HepG2 (cell line): Measurements from ENCODE around the gene RNF213. TPM values are rescaled to one million over a fixed set of nuclear protein-coding genes. Genes with fewer than 3 reads are reported as not detected.

Experiments used
- ATAC-seq: fragments of 200-7000 bp; cut with Tn5 transposase; 3 replicates; pipeline ENCODE4 v1.9.1; 2020; ENCODE audit warnings: mild to moderate bottlenecking, moderate library complexity
- BruUV-seq: library from RNA; stranded (reverse); fragments of 400-500 nt; replicated peaks from 2 replicates; lab custom pipeline; 2021; lab: Mats Ljungman, UMichigan
- CTCF ChIA-PET: fragments of 300-600 bp; formaldehyde crosslinking; extraction: SDS; loops from one replicate; lab custom pipeline; 2021; ENCODE audit warnings: low total read pairs, inconsistent platforms, low intra/inter-chr PET ratio; lab: Yijun Ruan, JAX
- POLR2A ChIA-PET: fragments of 350-600 bp; sonication (Branson Sonifier 250); formaldehyde crosslinking; loops from one replicate; lab custom pipeline; 2020; ENCODE audit warnings: antibody characterized with exemption, inconsistent platforms; lab: Yijun Ruan, JAX
- DNase-seq: peaks from one replicate; pipeline ENCODE4 v3.0.0-alpha.2; 2015; ENCODE audit warnings: low spot score
- FAIRE-seq: peaks from 3 replicates; lab custom pipeline; 2011; peaks lifted over from hg19 to GRCh38; lab: Jason Lieb, UNC
- H2AFZ ChIP-seq: one replicate; pipeline ENCODE4 v1.6.1; 2011; ENCODE audit warnings: low read length, inconsistent platforms
- H3K27ac ChIP-seq: fragments of 300-600 bp; 3 replicates; pipeline ENCODE4 v1.8.0; 2011; ENCODE audit warnings: mixed run types, mild to moderate bottlenecking, mixed read lengths, low read length, inconsistent platforms; ENCODE audit not compliant: insufficient read depth; ENCODE audit errors: extremely low read length
- H3K27me3 ChIP-seq, 2 experiments: fragments of 200-600 bp in 1 of 2; 2 replicates in 1 of 2; 3 replicates in 1 of 2; pipeline versions ENCODE4 v1.6.0 to v1.8.0; 2011; ENCODE audit warnings: low read length in 2 of 2, mild to moderate bottlenecking in 2 of 2, moderate library complexity in 2 of 2, inconsistent platforms in 1 of 2; ENCODE audit not compliant: insufficient read depth in 2 of 2, control insufficient read depth in 1 of 2
- H3K36me3 ChIP-seq, 2 experiments: fragments of 200-600 bp in 1 of 2; replicated peaks in 1 of 2; 2 replicates in 1 of 2; 3 replicates in 1 of 2; pipeline versions ENCODE4 v1.5.1 to v1.8.0; 2011; ENCODE audit warnings: low read length in 2 of 2, inconsistent platforms in 1 of 2; ENCODE audit not compliant: insufficient read depth in 2 of 2, control insufficient read depth in 1 of 2
- H3K4me1 ChIP-seq: 2 replicates; pipeline ENCODE4 v1.5.1; 2012; ENCODE audit warnings: low read length, inconsistent platforms; ENCODE audit not compliant: insufficient read depth
- H3K4me2 ChIP-seq: 2 replicates; pipeline ENCODE4 v1.6.0; 2011; ENCODE audit warnings: low read depth, low read length, inconsistent platforms
- H3K4me3 ChIP-seq, 3 experiments: fragments of 200-600 bp in 1 of 3; sonication (generic), shearing (Covaris generic) in 1 of 3; replicated peaks in 1 of 3; 2 replicates each; pipeline ENCODE4 v1.5.1; 2011 to 2016; ENCODE audit warnings: low read length in 3 of 3, inconsistent platforms in 2 of 3, low read depth in 2 of 3, mild to moderate bottlenecking in 2 of 3, control low read depth in 1 of 3, mixed read lengths in 1 of 3; ENCODE audit not compliant: insufficient read depth in 1 of 3
- H3K79me2 ChIP-seq: one replicate; pipeline ENCODE4 v1.6.1; 2011; ENCODE audit warnings: low read length, inconsistent platforms; ENCODE audit not compliant: insufficient read depth
- H3K9ac ChIP-seq: 2 replicates; pipeline ENCODE4 v1.6.0; 2011; ENCODE audit warnings: mild to moderate bottlenecking, low read depth, low read length, inconsistent platforms; ENCODE audit not compliant: insufficient read depth
- H3K9me3 ChIP-seq: 2 replicates; pipeline ENCODE4 v1.5.1; 2012; ENCODE audit warnings: mild to moderate bottlenecking, low read length
- H4K20me1 ChIP-seq: 2 replicates; pipeline ENCODE4 v1.6.0; 2011; ENCODE audit warnings: inconsistent platforms, mild to moderate bottlenecking, low read length, moderate library complexity; ENCODE audit not compliant: insufficient read depth
- CHCHD3 ChIP-seq: sonication (generic); formaldehyde crosslinking; IDR thresholded peaks from 2 replicates; pipeline ENCODE4 v1.8.0; 2022; ENCODE audit warnings: mild to moderate bottlenecking, missing genetic modification reagents, moderate library complexity
- HNRNPUL1 ChIP-seq: fragments of 200-400 bp; formaldehyde crosslinking; IDR thresholded peaks from 2 replicates; pipeline ENCODE4 v1.6.1; 2017; ENCODE audit warnings: low read depth, mild to moderate bottlenecking, low read length, moderate library complexity
- NR2C2 ChIP-seq: sonication (generic); formaldehyde crosslinking; IDR thresholded peaks from 2 replicates; pipeline ENCODE4 v1.4.0; 2020; ENCODE audit warnings: missing genetic modification reagents, mild to moderate bottlenecking, moderate library complexity, borderline replicate concordance
- RBAK ChIP-seq: sonication (generic); formaldehyde crosslinking; IDR thresholded peaks from 2 replicates; pipeline ENCODE4 v1.5.1; 2020; ENCODE audit warnings: mild to moderate bottlenecking, missing genetic modification reagents
- SOX13 ChIP-seq, 3 experiments: fragments of 450-650 bp in 1 of 3; sonication (generic) in 1 of 3; formaldehyde crosslinking in 1 of 3; IDR thresholded peaks in 2 of 3; conservative IDR thresholded peaks in 1 of 3; 2 replicates each; pipeline versions ENCODE4 v1.5.0 to v1.6.1; 2016 to 2020; ENCODE audit warnings: antibody characterized with exemption in 1 of 3, mild to moderate bottlenecking in 1 of 3, missing compliant biosample characterization in 1 of 3, missing genetic modification reagents in 1 of 3, moderate library complexity in 1 of 3
- WGBS: methylation state at CpG from one replicate; pipeline ENCODE4 v1.1.6; 2017; ENCODE audit warnings: low lambda C conversion rate; 5-methylcytosine and 5-hydroxymethylcytosine counted together
- in situ Hi-C: cut with HindIII; loops from 2 replicates; pipeline ENCODE4 v1.10.0; 2017; ENCODE audit warnings: low pct_unique_long_range_greater_than_20kb; ENCODE audit not compliant: extremely low pct_ligation_motif_present
- intact Hi-C: fragments of 100-400 bp; cut with micrococcal nuclease; formaldehyde crosslinking; loops from one replicate; pipeline ENCODE4 v1.10.0; 2022; ENCODE audit not compliant: unreplicated experiment
- microRNA-seq: library from miRNA; unstranded; fragments of <30 nt; microRNA quantifications from one replicate; pipeline ENCODE4, GENCODE V29; 2020
- polyA plus RNA-seq, 8 experiments: library from polyadenylated mRNA; depleted of rRNA in 3 of 8; stranded (reverse) in 7 of 8; unstranded in 1 of 8; fragments of >200 nt; fragmentation: Illumina TruSeq in 4 of 8; extraction: Trizol in 4 of 8; gene quantifications; 2 replicates each; pipeline versions ENCODE4 v1.2.1 to v1.2.3, GENCODE V29; 2011 to 2016; ENCODE audit warnings: low read depth in 4 of 8, missing spikeins in 1 of 8, mixed read lengths in 1 of 8; ENCODE audit not compliant: insufficient read depth in 1 of 8
- small RNA-seq, 3 experiments: library from RNA; depleted of rRNA; stranded (forward); fragments of <200 nt; gene quantifications; one replicate each; pipeline ENCODE3, GENCODE V24; 2012; ENCODE audit warnings: low read depth in 2 of 3, low replicate concordance in 1 of 3; ENCODE audit not compliant: insufficient read length in 3 of 3, insufficient read depth in 2 of 3
- total RNA-seq, 5 experiments: library from RNA; depleted of rRNA; stranded (reverse); fragments of >200 nt; fragmentation: Illumina TruSeq; extraction: Trizol; gene quantifications; 2 replicates each; pipeline ENCODE4 v1.2.3, GENCODE V29; 2016; ENCODE audit warnings: low read depth in 1 of 5

Gene RNF213
- total and polyA plus RNA-seq, 2 of the 13 experiments (the other 11 are each of a cell fraction or from before 2014, with no cell fraction given), result 38.6 to 38.7 TPM

DNA sequence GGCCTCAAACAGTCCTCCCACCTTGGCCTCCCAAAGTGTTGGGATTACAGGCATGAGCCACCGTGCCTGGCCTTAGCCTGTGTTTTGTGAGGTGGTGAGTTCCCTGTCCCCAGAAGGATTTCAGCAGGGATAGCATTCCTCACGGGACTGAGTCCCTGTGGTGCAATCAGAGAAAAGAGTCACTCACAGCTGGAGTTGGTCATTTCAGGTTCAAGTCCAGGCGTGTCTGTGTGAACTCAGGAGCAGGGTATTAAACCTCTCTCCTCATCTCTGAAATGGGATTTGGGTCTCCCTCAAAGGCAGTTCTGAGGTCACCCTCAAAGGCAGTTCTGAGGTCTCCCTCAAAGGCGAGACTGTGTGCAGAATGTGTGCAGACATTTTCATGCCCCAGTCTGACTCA lies 187.1 kb downstream of the RNF213 start:
- Histone ChIP-seq H2AFZ (no peak overlapping the region), H3K9me3 (no peaks in the 10 kb centered on the region), H3K36me3 (no peaks in the 10 kb centered on the region), H3K27me3 (peaks cover 16 to 45% of the 10 kb centered on the region in 2 experiments; a peak in 3 of 5 replicates), H3K79me2 (no peaks in the 10 kb centered on the region), H3K4me3 (no peak overlapping the region), H4K20me1 (0 out of 2 replicates have a peak, but pooled peaks cover 2% of the 10 kb centered on the region), H3K9ac (no peak overlapping the region), H3K4me1 (peaks cover 13% of the 10 kb centered on the region), H3K4me2 (no peak overlapping the region), H3K27ac (no peak overlapping the region)
- intact Hi-C loops (no loop called here), in situ Hi-C loops (no loop called here)
- CTCF ChIA-PET, result no interaction called here
- FAIRE-seq (no peak), ATAC-seq (no peak), DNase-seq (no peak)
- no TSS peak for BruUV-seq
- WGBS, result 18% methylated on average over 3 of the region's 4 CpGs
- POLR2A ChIA-PET, result no interaction called here
- TF ChIP-seq NR2C2 (CRISPR knock-in tag) (no peak), SOX13 (IDR thresholded peaks at IDR 0.05) (no peak), SOX13 (CRISPR knock-in tag; conservative IDR thresholded peaks at IDR 0.05 in 1 of 2, IDR thresholded peaks at IDR 0.05 in 1 of 2) (no peak), RBAK (CRISPR knock-in tag) (no peak), CHCHD3 (CRISPR knock-in tag) (no peak), HNRNPUL1 (no peak)

Small RNAs within 50 kb of the gene (microRNA-seq; reads per million reads assigned to microRNA genes)
- gene MIR4730, result 0.51 reads per million

Small RNAs within 50 kb of the gene (small RNA-seq; reads per million reads assigned to genes)
- gene MIR4730, result 0 reads per million in 3 experiments

Other genes starting within 250 kb of the RNF213 start
- gene TBC1D16, start 225.0 kb upstream of the RNF213 start, total RNA-seq (2016; rRNA removed; fragmentation: Illumina TruSeq; extraction: Trizol), result 24.7 and 24.9 TPM in 2 replicates
- gene TBC1D16, start 225.0 kb upstream of the RNF213 start, polyA plus RNA-seq (2011; rRNA removed), result 14.9 and 18.6 TPM in 2 replicates
- 3.8 and 5.5 TPM in 2 replicates for gene CCDC40, start 224.2 kb upstream of the RNF213 start, total RNA-seq (2016; rRNA removed; fragmentation: Illumina TruSeq; extraction: Trizol)
- gene CCDC40, start 224.2 kb upstream of the RNF213 start, polyA plus RNA-seq (2011; rRNA removed), result 4.1 and 4.8 TPM in 2 replicates
- gene GAA, start 159.3 kb upstream of the RNF213 start, total RNA-seq (2016; rRNA removed; fragmentation: Illumina TruSeq; extraction: Trizol), result 13.4 and 36.4 TPM in 2 replicates
- gene GAA, start 159.3 kb upstream of the RNF213 start, polyA plus RNA-seq (2011; rRNA removed), result 21.6 and 23.6 TPM in 2 replicates
- 187 and 239 TPM in 2 replicates for gene EIF4A3, start 113.7 kb upstream of the RNF213 start, total RNA-seq (2016; rRNA removed; fragmentation: Illumina TruSeq; extraction: Trizol)
- 121 and 145 TPM in 2 replicates for gene EIF4A3, start 113.7 kb upstream of the RNF213 start, polyA plus RNA-seq (2011; rRNA removed)
- gene CARD14, start 90.8 kb upstream of the RNF213 start, total RNA-seq (2016; rRNA removed; fragmentation: Illumina TruSeq; extraction: Trizol), result 0.11 TPM in 1 of 2 replicates, not detected in the other
- 0.03 TPM in 1 of 2 replicates, not detected in the other for gene CARD14, start 90.8 kb upstream of the RNF213 start, polyA plus RNA-seq (2011; rRNA removed)
- 5.5 and 12.2 TPM in 2 replicates for gene SGSH, start 40.5 kb upstream of the RNF213 start, total RNA-seq (2016; rRNA removed; fragmentation: Illumina TruSeq; extraction: Trizol)
- 17.6 and 23.9 TPM in 2 replicates for gene SGSH, start 40.5 kb upstream of the RNF213 start, polyA plus RNA-seq (2011; rRNA removed)
- gene SLC26A11, start 40.4 kb upstream of the RNF213 start, total RNA-seq (2016; rRNA removed; fragmentation: Illumina TruSeq; extraction: Trizol), result 3.1 and 8.7 TPM in 2 replicates
- 13.2 and 21.1 TPM in 2 replicates for gene SLC26A11, start 40.4 kb upstream of the RNF213 start, polyA plus RNA-seq (2011; rRNA removed)
- gene ENDOV, start 154.3 kb downstream of the RNF213 start, total RNA-seq (2016; rRNA removed; fragmentation: Illumina TruSeq; extraction: Trizol), result 15.1 and 16.0 TPM in 2 replicates
- gene ENDOV, start 154.3 kb downstream of the RNF213 start, polyA plus RNA-seq (2011; rRNA removed), result 17.1 and 19.8 TPM in 2 replicates
- gene NPTX1, start 215.8 kb downstream of the RNF213 start, total RNA-seq (2016; rRNA removed; fragmentation: Illumina TruSeq; extraction: Trizol), result not detected in 2 replicates
- gene NPTX1, start 215.8 kb downstream of the RNF213 start, polyA plus RNA-seq (2011; rRNA removed), result 0.01 TPM in 1 of 2 replicates, not detected in the other